H9 (cell line): ENCODE data around the gene FAM3B. TPM values are rescaled to one million over a fixed set of nuclear protein-coding genes. Genes with fewer than 3 reads are reported as not detected.

Source experiments
- DNase-seq: peaks from one replicate; pipeline ENCODE4 v3.0.0-alpha.2; 2017
- H2AFZ ChIP-seq: one replicate; pipeline ENCODE4 v1.6.1; 2013; ENCODE audit warnings: mild to moderate bottlenecking, low read length, control low read depth, moderate library complexity
- H2AK5ac ChIP-seq: 2 replicates; pipeline ENCODE4 v1.6.1; 2013; ENCODE audit warnings: low read length, control low read depth, mixed read lengths; ENCODE audit not compliant: insufficient read length
- H2BK120ac ChIP-seq: one replicate; pipeline ENCODE4 v1.6.1; 2013; ENCODE audit warnings: low read depth, mild to moderate bottlenecking, low read length, control low read depth, inconsistent platforms; ENCODE audit not compliant: poor library complexity, severe bottlenecking
- H2BK12ac ChIP-seq: 2 replicates; pipeline ENCODE4 v1.6.1; 2013; ENCODE audit warnings: low read length, control low read depth, mixed read lengths, low read depth; ENCODE audit not compliant: insufficient read length
- H2BK15ac ChIP-seq: 2 replicates; pipeline ENCODE4 v1.6.1; 2013; ENCODE audit warnings: low read depth, low read length, control low read depth
- H2BK20ac ChIP-seq: one replicate; pipeline ENCODE4 v1.6.1; 2013; ENCODE audit warnings: low read depth, mild to moderate bottlenecking, low read length, control low read depth, inconsistent platforms; ENCODE audit not compliant: poor library complexity, severe bottlenecking
- H2BK5ac ChIP-seq: 2 replicates; pipeline ENCODE4 v1.6.1; 2013; ENCODE audit warnings: low read length, control low read depth, mixed read lengths; ENCODE audit not compliant: insufficient read length
- H3K14ac ChIP-seq: 2 replicates; pipeline ENCODE4 v1.6.1; 2013; ENCODE audit warnings: low read length, control low read depth; ENCODE audit not compliant: insufficient read depth
- H3K18ac ChIP-seq: 2 replicates; pipeline ENCODE4 v1.6.1; 2013; ENCODE audit warnings: low read depth, mild to moderate bottlenecking, mixed read lengths, low read length, control low read depth; ENCODE audit not compliant: insufficient read length
- H3K23ac ChIP-seq: 2 replicates; pipeline ENCODE4 v1.6.1; 2013; ENCODE audit warnings: low read length, control low read depth, mixed read lengths, low read depth; ENCODE audit not compliant: insufficient read length
- H3K23me2 ChIP-seq: 2 replicates; pipeline ENCODE4 v1.6.1; 2013; ENCODE audit warnings: low read depth, mild to moderate bottlenecking, mixed read lengths, low read length, control low read depth; ENCODE audit not compliant: insufficient read length, poor library complexity, severe bottlenecking
- H3K27ac ChIP-seq: 2 replicates; pipeline ENCODE4 v1.5.1; 2013; ENCODE audit warnings: low read length, control low read depth, mixed read lengths, low read depth; ENCODE audit not compliant: insufficient read length
- H3K27me3 ChIP-seq: 2 replicates; pipeline ENCODE4 v1.6.1; 2013; ENCODE audit warnings: low read length, control low read depth, inconsistent platforms; ENCODE audit not compliant: insufficient read depth
- H3K4ac ChIP-seq: 2 replicates; pipeline ENCODE4 v1.6.1; 2013; ENCODE audit warnings: low read depth, mild to moderate bottlenecking, control low read depth, inconsistent platforms, low read length, moderate library complexity
- H3K4me1 ChIP-seq: 2 replicates; pipeline ENCODE4 v1.6.1; 2013; ENCODE audit warnings: low read length, control low read depth, inconsistent platforms; ENCODE audit not compliant: insufficient read depth
- H3K4me2 ChIP-seq: 2 replicates; pipeline ENCODE4 v1.6.1; 2013; ENCODE audit warnings: low read length, control low read depth, mixed read lengths; ENCODE audit not compliant: insufficient read length, insufficient read depth
- H3K56ac ChIP-seq: 2 replicates; pipeline ENCODE4 v1.6.1; 2013; ENCODE audit warnings: low read depth, mild to moderate bottlenecking, mixed read lengths, low read length, control low read depth; ENCODE audit not compliant: insufficient read length
- H3K79me1 ChIP-seq: 2 replicates; pipeline ENCODE4 v1.6.1; 2013; ENCODE audit warnings: low read depth, mild to moderate bottlenecking, moderate library complexity, low read length, control low read depth, inconsistent platforms; ENCODE audit not compliant: insufficient read depth, poor library complexity, severe bottlenecking
- H3K79me2 ChIP-seq: 2 replicates; pipeline ENCODE4 v1.6.1; 2013; ENCODE audit warnings: low read length, control low read depth, inconsistent platforms; ENCODE audit not compliant: insufficient read depth
- H3K9ac ChIP-seq: 2 replicates; pipeline ENCODE4 v1.6.1; 2013; ENCODE audit warnings: low read length, control low read depth, mixed read lengths; ENCODE audit not compliant: insufficient read length; ENCODE audit errors: extremely low read depth
- H3K9me3 ChIP-seq: one replicate; pipeline ENCODE4 v1.6.1; 2013; ENCODE audit warnings: low read depth, low read length, inconsistent platforms; ENCODE audit not compliant: control insufficient read depth
- H3T11ph ChIP-seq: one replicate; pipeline ENCODE4 v1.6.1; 2013; ENCODE audit warnings: mild to moderate bottlenecking, low read length, control low read depth, inconsistent platforms
- H4K20me1 ChIP-seq: one replicate; pipeline ENCODE4 v1.6.1; 2013; ENCODE audit not compliant: control insufficient read depth, insufficient read length, insufficient read depth
- H4K5ac ChIP-seq: 2 replicates; pipeline ENCODE4 v1.6.1; 2013; ENCODE audit warnings: low read depth, mild to moderate bottlenecking, mixed read lengths, low read length, control low read depth; ENCODE audit not compliant: insufficient read length
- H4K8ac ChIP-seq: replicated peaks from 2 replicates; pipeline ENCODE4 v1.6.1; 2013; ENCODE audit warnings: low read length, control low read depth, mixed read lengths, low read depth; ENCODE audit not compliant: insufficient read length
- H4K91ac ChIP-seq: 2 replicates; pipeline ENCODE4 v1.6.1; 2013; ENCODE audit warnings: low read depth, mild to moderate bottlenecking, moderate library complexity, mixed read lengths, low read length, control low read depth; ENCODE audit not compliant: insufficient read length
- H3K27ac Mint-ChIP-seq, 3 experiments: 2 replicates in 2 of 3; 3 replicates in 1 of 3; pipeline ENCODE4 v1.8.0; 2020 to 2021; ENCODE audit warnings: mixed read lengths in 3 of 3, mild to moderate bottlenecking in 1 of 3, moderate library complexity in 1 of 3
- H3K27me3 Mint-ChIP-seq: 2 replicates; pipeline ENCODE4 v1.8.0; 2021; ENCODE audit warnings: low read depth, mild to moderate bottlenecking, moderate library complexity, mixed read lengths
- H3K36me3 Mint-ChIP-seq, 3 experiments: 2 replicates in 2 of 3; 3 replicates in 1 of 3; pipeline ENCODE4 v1.8.0; 2020 to 2021; ENCODE audit warnings: low read depth in 3 of 3, mixed read lengths in 3 of 3; ENCODE audit not compliant: insufficient read depth in 1 of 3
- H3K4me1 Mint-ChIP-seq, 2 experiments: 2 replicates each; pipeline ENCODE4 v1.8.0; 2020; ENCODE audit warnings: mixed read lengths in 2 of 2
- H3K4me3 Mint-ChIP-seq, 2 experiments: 2 replicates in 1 of 2; 3 replicates in 1 of 2; pipeline ENCODE4 v1.8.0; 2020 to 2021; ENCODE audit warnings: mild to moderate bottlenecking in 2 of 2, mixed read lengths in 2 of 2, moderate library complexity in 1 of 2
- H3K9me3 Mint-ChIP-seq, 2 experiments: 2 replicates in 1 of 2; 3 replicates in 1 of 2; pipeline ENCODE4 v1.8.0; 2020; ENCODE audit warnings: mild to moderate bottlenecking in 2 of 2, mixed read lengths in 2 of 2, moderate library complexity in 1 of 2
- CTCF ChIP-seq: fragments of 200-600 bp; sonication (generic); conservative IDR thresholded peaks from 3 replicates; pipeline ENCODE4 v1.8.0; 2021; ENCODE audit warnings: antibody characterized with exemption, mild to moderate bottlenecking
- WGBS: extraction: QIAGEN DNeasy Blood & Tissue Kit; methylation state at CpG from one replicate; pipeline ENCODE4 v1.1.7; 2013; ENCODE audit warnings: missing lambda C conversion rate, low lambda C conversion rate, mixed read lengths; ENCODE audit not compliant: insufficient read length; ENCODE audit errors: extremely low coverage; 5-methylcytosine and 5-hydroxymethylcytosine counted together
- total RNA-seq: library from RNA; stranded (reverse); gene quantifications from 2 replicates; pipeline ENCODE4 v1.2.1, GENCODE V29; 2021

Gene FAM3B
- total RNA-seq, 1 experiment from 2014 or later, result 5.0 TPM

GRCh38 chr21:41269535-41269934 lies 47.1 kb upstream of the FAM3B start:
- WGBS, result no CpG with 5 or more reads among the region's 1 CpG

More at GRCh38 chr21:41269535-41269934, 47.1 kb upstream of the FAM3B start:
- no peak overlapping the region for H2BK20ac ChIP-seq
- TF ChIP-seq CTCF, result no peak
- H2BK15ac ChIP-seq, result no peak overlapping the region
- no peak overlapping the region for H3K4me2 ChIP-seq
- no peaks in the 10 kb centered on the region for H3K79me1 ChIP-seq
- H3K27ac ChIP-seq, result no peak overlapping the region
- H3K4me1 ChIP-seq, result no peaks in the 10 kb centered on the region
- H4K8ac ChIP-seq, result no peak overlapping the region
- H2BK12ac ChIP-seq, result no peak overlapping the region
- no peak overlapping the region for H4K91ac ChIP-seq
- no peak overlapping the region for H3K23ac ChIP-seq
- no peak overlapping the region for H3K4ac ChIP-seq
- H4K20me1 ChIP-seq, result no peaks in the 10 kb centered on the region
- Mint-ChIP-seq H3K4me3 (no peak overlapping the region), H3K4me1 (peaks cover 10 to 15% of the 10 kb centered on the region in 2 experiments), H3K9me3 (peaks cover 17 to 25% of the 10 kb centered on the region in 2 experiments), H3K27ac (no peak overlapping the region), H3K27me3 (no peaks in the 10 kb centered on the region), H3K36me3 (peaks cover 18 to 30% (median 24%) of the 10 kb centered on the region in 3 experiments)
- H3K9ac ChIP-seq, result no peak overlapping the region
- H3K79me2 ChIP-seq, result no peaks in the 10 kb centered on the region
- no peaks in the 10 kb centered on the region for H3K9me3 ChIP-seq
- H2BK5ac ChIP-seq, result no peak overlapping the region
- no peak overlapping the region for H3T11ph ChIP-seq
- no peaks in the 10 kb centered on the region for H3K23me2 ChIP-seq
- no peak overlapping the region for H2AFZ ChIP-seq
- no peak overlapping the region for H2AK5ac ChIP-seq
- no peak overlapping the region for H3K18ac ChIP-seq
- no peak overlapping the region for H4K5ac ChIP-seq
- no peaks in the 10 kb centered on the region for H3K27me3 ChIP-seq
- no peak for DNase-seq
- no peak overlapping the region for H2BK120ac ChIP-seq
- no peak overlapping the region for H3K56ac ChIP-seq
- no peak overlapping the region for H3K14ac ChIP-seq
